HCT116 (cell line): ENCODE measurements around the gene DDX10. TPM values are rescaled to one million over a fixed set of nuclear protein-coding genes. Genes with fewer than 3 reads are reported as not detected.

Experiments used
- ATAC-seq: fragments of 200-7000 bp; cut with Tn5 transposase; 2 replicates; pipeline ENCODE4 v1.9.1; 2020; ENCODE audit warnings: mild to moderate bottlenecking, moderate library complexity
- BruUV-seq: library from RNA; stranded (reverse); fragments of 400-500 nt; replicated peaks from 2 replicates; lab custom pipeline; 2021; lab: Mats Ljungman, UMichigan
- CTCF ChIA-PET: fragments of 300-600 bp; sonication (Branson Sonifier 250); formaldehyde crosslinking; loops from one replicate; lab custom pipeline; 2021; ENCODE audit warnings: antibody characterized with exemption; lab: Charles Lee
- POLR2A ChIA-PET: fragments of 300-600, 350-600 bp; sonication (Branson Sonifier 250); formaldehyde crosslinking; loops from one replicate; lab custom pipeline; 2021; ENCODE audit warnings: antibody characterized with exemption; lab: Charles Lee
- RAD21 ChIA-PET, 2 experiments: fragments of 300-600 bp; sonication (Branson Sonifier 250); formaldehyde crosslinking; loops; one replicate each; lab custom pipeline; 2023; ENCODE audit warnings: low total read pairs in 2 of 2; ENCODE audit not compliant: uncharacterized antibody in 2 of 2, unreplicated experiment in 2 of 2, low non-redundant PET in 1 of 2; lab: Charles Lee
- DNase-seq: peaks from one replicate; pipeline ENCODE4 v3.0.0-alpha.2; 2010; ENCODE audit warnings: low read depth, low spot score
- H2AFZ ChIP-seq: fragments of 200-600 bp; shearing (Covaris generic), sonication (generic); 2 replicates; pipeline ENCODE4 v1.6.1; 2017; ENCODE audit warnings: low read depth, mixed run types, mixed read lengths, antibody characterized with exemption, low read length; ENCODE audit not compliant: poor library complexity, severe bottlenecking
- H3K27ac ChIP-seq: 2 replicates; pipeline ENCODE4 v1.5.1; 2012; ENCODE audit warnings: low read depth, low read length
- H3K27me3 ChIP-seq: fragments of 200-600 bp; sonication (generic); 2 replicates; pipeline ENCODE4 v1.6.1; 2016; ENCODE audit warnings: mixed run types, low read length, mixed read lengths; ENCODE audit not compliant: insufficient read depth
- H3K36me3 ChIP-seq, 2 experiments: fragments of 200-500 bp in 1 of 2; fragments of 200-600 bp in 1 of 2; sonication (Bioruptor generic) in 1 of 2; sonication (generic) in 1 of 2; 2 replicates each; pipeline versions ENCODE4 v1.5.1 to v1.6.1; 2014 to 2016; ENCODE audit warnings: low read length in 2 of 2, inconsistent platforms in 1 of 2, mixed read lengths in 1 of 2, mixed run types in 1 of 2; ENCODE audit not compliant: insufficient read depth in 2 of 2, control insufficient read depth in 1 of 2
- H3K4me1 ChIP-seq, 2 experiments: fragments of 200-600 bp in 1 of 2; sonication (generic) in 1 of 2; 2 replicates each; pipeline versions ENCODE4 v1.5.1 to v1.6.1; 2012 to 2017; ENCODE audit warnings: low read length in 2 of 2, inconsistent platforms in 1 of 2, mild to moderate bottlenecking in 1 of 2, mixed read lengths in 1 of 2, mixed run types in 1 of 2, moderate library complexity in 1 of 2; ENCODE audit not compliant: insufficient read depth in 2 of 2, control insufficient read depth in 1 of 2
- H3K4me2 ChIP-seq: fragments of 200-600 bp; sonication (generic); 2 replicates; pipeline ENCODE4 v1.6.1; 2017; ENCODE audit warnings: mixed run types, low read length, mixed read lengths
- H3K4me3 ChIP-seq, 2 experiments: fragments of 200-600 bp in 1 of 2; sonication (generic) in 1 of 2; replicated peaks in 1 of 2; 2 replicates each; pipeline ENCODE4 v1.5.1; 2011 to 2016; ENCODE audit warnings: low read length in 2 of 2, control low read depth in 1 of 2, low read depth in 1 of 2, mild to moderate bottlenecking in 1 of 2, mixed read lengths in 1 of 2, mixed run types in 1 of 2
- H3K79me2 ChIP-seq: fragments of 200-600 bp; sonication (generic); 2 replicates; pipeline ENCODE4 v1.6.1; 2017; ENCODE audit warnings: mild to moderate bottlenecking, mixed run types, low read length, moderate library complexity, mixed read lengths; ENCODE audit not compliant: insufficient read depth
- H3K9ac ChIP-seq: fragments of 200-600 bp; sonication (generic); 2 replicates; pipeline ENCODE4 v1.6.1; 2016; ENCODE audit warnings: low read length, mixed read lengths
- H3K9me2 ChIP-seq: fragments of 200-600 bp; sonication (generic), shearing (Covaris generic); 2 replicates; pipeline ENCODE4 v1.6.1; 2017; ENCODE audit warnings: mixed run types, mild to moderate bottlenecking, moderate library complexity; ENCODE audit not compliant: insufficient read depth
- H3K9me3 ChIP-seq, 2 experiments: fragments of 200-500 bp in 1 of 2; fragments of 200-600 bp in 1 of 2; sonication (Bioruptor generic) in 1 of 2; sonication (generic) in 1 of 2; 2 replicates each; pipeline ENCODE4 v1.6.1; 2014 to 2017; ENCODE audit warnings: low read length in 2 of 2, mixed read lengths in 2 of 2, inconsistent platforms in 1 of 2, low read depth in 1 of 2, mild to moderate bottlenecking in 1 of 2, mixed run types in 1 of 2, moderate library complexity in 1 of 2; ENCODE audit not compliant: control insufficient read depth in 1 of 2, insufficient read depth in 1 of 2
- H4K20me1 ChIP-seq: fragments of 200-600 bp; sonication (generic), shearing (Covaris generic); 2 replicates; pipeline ENCODE4 v1.6.1; 2017; ENCODE audit warnings: mixed run types, mild to moderate bottlenecking, moderate library complexity; ENCODE audit not compliant: insufficient read depth
- FOSL1 ChIP-seq: IDR thresholded peaks from 2 replicates; pipeline ENCODE4 v1.6.1; 2012; ENCODE audit warnings: low read depth
- POLR2A ChIP-seq: IDR thresholded peaks from 2 replicates; pipeline ENCODE4 v1.7.0; 2011; ENCODE audit warnings: borderline replicate concordance; ENCODE audit not compliant: insufficient read depth, insufficient read length; ENCODE audit errors: extremely low read depth
- ZFX ChIP-seq: fragments of 450-650 bp; IDR thresholded peaks from 2 replicates; pipeline ENCODE4 v1.6.1; 2017
- intact Hi-C: fragments of 100-400 bp; cut with micrococcal nuclease; formaldehyde crosslinking; loops from 2 replicates; pipeline ENCODE4 v1.10.0; 2022
- total RNA-seq: library from RNA; stranded (reverse); gene quantifications from one replicate; pipeline ENCODE4 v1.2.1, GENCODE V29; 2021; ENCODE audit not compliant: unreplicated experiment
- TF ChIP-seq, protein P1 (sequence below): IDR thresholded peaks from 2 replicates; pipeline ENCODE4 v1.6.1; 2012; ENCODE audit warnings: low read depth

Gene DDX10
- total RNA-seq, 1 experiment from 2014 or later, result 66.5 TPM

GRCh38 chr11:108966978-108967377 lies 302.1 kb downstream of the DDX10 start (continued):
- TF ChIP-seq, protein P1, sequence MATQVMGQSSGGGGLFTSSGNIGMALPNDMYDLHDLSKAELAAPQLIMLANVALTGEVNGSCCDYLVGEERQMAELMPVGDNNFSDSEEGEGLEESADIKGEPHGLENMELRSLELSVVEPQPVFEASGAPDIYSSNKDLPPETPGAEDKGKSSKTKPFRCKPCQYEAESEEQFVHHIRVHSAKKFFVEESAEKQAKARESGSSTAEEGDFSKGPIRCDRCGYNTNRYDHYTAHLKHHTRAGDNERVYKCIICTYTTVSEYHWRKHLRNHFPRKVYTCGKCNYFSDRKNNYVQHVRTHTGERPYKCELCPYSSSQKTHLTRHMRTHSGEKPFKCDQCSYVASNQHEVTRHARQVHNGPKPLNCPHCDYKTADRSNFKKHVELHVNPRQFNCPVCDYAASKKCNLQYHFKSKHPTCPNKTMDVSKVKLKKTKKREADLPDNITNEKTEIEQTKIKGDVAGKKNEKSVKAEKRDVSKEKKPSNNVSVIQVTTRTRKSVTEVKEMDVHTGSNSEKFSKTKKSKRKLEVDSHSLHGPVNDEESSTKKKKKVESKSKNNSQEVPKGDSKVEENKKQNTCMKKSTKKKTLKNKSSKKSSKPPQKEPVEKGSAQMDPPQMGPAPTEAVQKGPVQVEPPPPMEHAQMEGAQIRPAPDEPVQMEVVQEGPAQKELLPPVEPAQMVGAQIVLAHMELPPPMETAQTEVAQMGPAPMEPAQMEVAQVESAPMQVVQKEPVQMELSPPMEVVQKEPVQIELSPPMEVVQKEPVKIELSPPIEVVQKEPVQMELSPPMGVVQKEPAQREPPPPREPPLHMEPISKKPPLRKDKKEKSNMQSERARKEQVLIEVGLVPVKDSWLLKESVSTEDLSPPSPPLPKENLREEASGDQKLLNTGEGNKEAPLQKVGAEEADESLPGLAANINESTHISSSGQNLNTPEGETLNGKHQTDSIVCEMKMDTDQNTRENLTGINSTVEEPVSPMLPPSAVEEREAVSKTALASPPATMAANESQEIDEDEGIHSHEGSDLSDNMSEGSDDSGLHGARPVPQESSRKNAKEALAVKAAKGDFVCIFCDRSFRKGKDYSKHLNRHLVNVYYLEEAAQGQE, result no peak

GRCh38 chr11:108967571-108967970 lies 302.7 kb downstream of the DDX10 start:
- Histone ChIP-seq H2AFZ (no peak overlapping the region), H3K36me3 (no peaks in the 10 kb centered on the region), H3K79me2 (no peaks in the 10 kb centered on the region), H3K9me3 (no peaks in the 10 kb centered on the region), H3K4me1 (no peaks in the 10 kb centered on the region)
- CTCF ChIA-PET, result no interaction called here
- RAD21 ChIA-PET, result no interaction called here
- BruUV-seq, result no TSS peak
- POLR2A ChIA-PET, result interaction anchor here (0.9 kb wide), 1 partner anchor 9 kb away, joined by 3 read pairs; no protein-coding TSS in a partner anchor
- no peak for DNase-seq
- TF ChIP-seq ZFX (no peak), POLR2A (no peak), FOSL1 (no peak)
- TF ChIP-seq, all 23 proteins: peak for 0
- Histone ChIP-seq H3K4me3 (no peak overlapping the region), H3K27ac (no peak overlapping the region), H3K9ac (no peak overlapping the region), H3K4me2 (no peak overlapping the region), H4K20me1 (no peaks in the 10 kb centered on the region), H3K9me2 (no peaks in the 10 kb centered on the region), H3K27me3 (no peaks in the 10 kb centered on the region)
- intact Hi-C loops, result no loop called here
- ATAC-seq, result no peak
